Activated CD8-positive, alpha-beta T cell treated with anti-CD3 and anti-CD28 coated beads for 36 hours (primary cell): ENCODE measurements around the gene ABCC12. TPM values are rescaled to one million over a fixed set of nuclear protein-coding genes. Genes with fewer than 3 reads are reported as not detected.

Experiments used
- ATAC-seq: fragments of 200-7000 bp; cut with Tn5 transposase; one replicate; pipeline ENCODE4 v1.10.0; 2021; ENCODE audit warnings: mild to moderate bottlenecking, moderate library complexity
- CTCF ChIA-PET: fragments of 350-600 bp; sonication (Branson Sonifier 250); formaldehyde crosslinking; loops from one replicate; lab custom pipeline; 2021; ENCODE audit warnings: antibody characterized with exemption; lab: Charles Lee
- POLR2A ChIA-PET: fragments of 350-600 bp; sonication (Branson Sonifier 250); formaldehyde crosslinking; loops from one replicate; lab custom pipeline; 2021; ENCODE audit warnings: antibody characterized with exemption; lab: Charles Lee
- DNase-seq: peaks from one replicate; pipeline ENCODE4 v3.0.0-alpha.2; 2020
- H3K27ac Mint-ChIP-seq: one replicate; pipeline ENCODE4 v1.8.0; 2021; ENCODE audit warnings: mild to moderate bottlenecking, mixed read lengths
- H3K27me3 Mint-ChIP-seq: one replicate; pipeline ENCODE4 v1.8.0; 2021; ENCODE audit warnings: mixed read lengths
- H3K36me3 Mint-ChIP-seq: one replicate; pipeline ENCODE4 v1.8.0; 2021; ENCODE audit warnings: low read depth, mixed read lengths
- H3K4me1 Mint-ChIP-seq: one replicate; pipeline ENCODE4 v1.8.0; 2021; ENCODE audit warnings: low read depth, mixed read lengths
- H3K4me3 Mint-ChIP-seq: one replicate; pipeline ENCODE4 v1.8.0; 2021; ENCODE audit warnings: mild to moderate bottlenecking, moderate library complexity, mixed read lengths
- H3K9me3 Mint-ChIP-seq: one replicate; pipeline ENCODE4 v1.8.0; 2021; ENCODE audit warnings: mixed read lengths
- CTCF ChIP-seq: fragments of 200-600 bp; IDR thresholded peaks from one replicate; pipeline ENCODE4 v1.8.0; 2022; ENCODE audit warnings: antibody characterized with exemption, mild to moderate bottlenecking
- intact Hi-C: fragments of 100-400 bp; cut with micrococcal nuclease; formaldehyde crosslinking; loops from one replicate; pipeline ENCODE4 v1.10.0; 2022
- total RNA-seq, 2 experiments: library from RNA; stranded (reverse); gene quantifications; one replicate each; pipeline ENCODE4 v1.2.3, GENCODE V29; 2021

ABCC12 gene
- total RNA-seq, 2 experiments from 2014 or later, result not detected

- H3K9me3 Mint-ChIP-seq, result no peaks in the 10 kb centered on the region
Measured at GRCh38 chr16:48160575-48160974, 4.8 kb upstream of the ABCC12 start.

DNA sequence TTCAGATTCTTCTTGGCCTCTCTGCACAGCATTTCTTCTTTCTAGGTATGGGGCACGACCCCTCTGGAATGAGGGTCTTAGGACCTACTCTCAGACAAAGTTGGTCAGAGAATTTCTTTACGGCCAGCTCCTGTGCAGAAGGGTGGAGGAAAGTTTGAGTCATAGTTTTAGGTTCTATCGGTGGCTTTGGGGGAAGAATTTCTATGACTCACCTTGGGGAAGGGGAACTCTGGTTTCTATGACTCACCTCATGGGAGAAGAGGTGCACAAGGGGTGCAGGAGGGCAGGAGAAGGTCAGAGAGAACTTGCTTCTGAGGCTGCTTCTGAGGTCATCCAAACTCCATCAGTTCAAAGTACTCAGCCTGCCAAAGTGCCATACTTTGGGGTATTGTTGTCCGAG, 2.5 kb upstream of the ABCC12 start:
- H3K9me3 Mint-ChIP-seq, result no peaks in the 10 kb centered on the region
- H3K27me3 Mint-ChIP-seq, result peaks cover 28% of the 10 kb centered on the region
- H3K4me1 Mint-ChIP-seq, result peaks cover 28% of the 10 kb centered on the region
- no peak for TF ChIP-seq CTCF
- ChIA-PET CTCF (interaction anchor here (0.9 to 5.4 kb wide), 5 partner anchors 8 to 1211 kb away, joined by 3 to 47 read pairs (median 6); partner anchors contain the start of gene NETO2), POLR2A (interaction anchor here (1.2 kb wide), 1 partner anchor 698 kb away, joined by 4 read pairs; the partner anchor contains the start of genes ITFG1 and PHKB)
- no peaks in the 10 kb centered on the region for H3K36me3 Mint-ChIP-seq
- peak overlapping the region; percentile 50 for H3K4me3 Mint-ChIP-seq
- H3K27ac Mint-ChIP-seq, result peak overlapping the region; percentile 76
- intact Hi-C loops, result loop anchor here (10.0 kb wide), 1 partner anchor 1013 kb away; the partner anchor contains the start of gene NETO2
- peak; percentile 73 for DNase-seq
- peak; percentile 95 for ATAC-seq

More at GRCh38 chr16:48160575-48160974, 4.8 kb upstream of the ABCC12 start:
- TF ChIP-seq CTCF, result no peak
- ChIA-PET POLR2A (no interaction called here), CTCF (no interaction called here)
- Mint-ChIP-seq H3K4me3 (no peak overlapping the region), H3K27ac (no peak overlapping the region), H3K4me1 (peaks cover 28% of the 10 kb centered on the region), H3K27me3 (peaks cover 18% of the 10 kb centered on the region), H3K36me3 (no peaks in the 10 kb centered on the region)
- no peak for DNase-seq
- no peak for ATAC-seq
- intact Hi-C loops, result loop anchor here (10.0 kb wide), 2 partner anchors 1126 to 1216 kb away; no protein-coding TSS in a partner anchor

- ChIA-PET POLR2A (interaction anchor here (1.2 kb wide), 1 partner anchor 697 kb away, joined by 4 read pairs; the partner anchor contains the start of genes ITFG1 and PHKB), CTCF (interaction anchor here (0.7 to 5.4 kb wide), 8 partner anchors 9 to 1211 kb away, joined by 3 to 47 read pairs (median 6); partner anchors contain the start of gene NETO2)
- no peak overlapping the region for H3K4me3 Mint-ChIP-seq
- no peak for TF ChIP-seq CTCF
- H3K36me3 Mint-ChIP-seq, result no peaks in the 10 kb centered on the region
- H3K9me3 Mint-ChIP-seq, result no peaks in the 10 kb centered on the region
- DNase-seq (peak; percentile 16), ATAC-seq (peak; percentile 45)
- H3K27ac Mint-ChIP-seq, result peak overlapping the region; percentile 76
- H3K27me3 Mint-ChIP-seq, result peaks cover 25% of the 10 kb centered on the region
- H3K4me1 Mint-ChIP-seq, result peaks cover 28% of the 10 kb centered on the region
- intact Hi-C loops, result loop anchor here (10.0 kb wide), 1 partner anchor 1013 kb away; the partner anchor contains the start of gene NETO2
Measured at GRCh38 chr16:48157794-48158193, 2.0 kb upstream of the ABCC12 start.

GRCh38 chr16:48157302-48157701, 1.5 kb upstream of the ABCC12 start:
- no peak for TF ChIP-seq CTCF
- ChIA-PET CTCF (interaction anchor here (0.6 to 5.4 kb wide), 13 partner anchors 9 to 1210 kb away, joined by 3 to 47 read pairs (median 4); partner anchors contain the start of gene NETO2), POLR2A (interaction anchor here (1.2 kb wide), 1 partner anchor 697 kb away, joined by 4 read pairs; the partner anchor contains the start of genes ITFG1 and PHKB)
- no peak overlapping the region for H3K27ac Mint-ChIP-seq
- H3K4me1 Mint-ChIP-seq, result peaks cover 28% of the 10 kb centered on the region
- no peaks in the 10 kb centered on the region for H3K9me3 Mint-ChIP-seq
- no peak for DNase-seq
- peaks cover 25% of the 10 kb centered on the region for H3K27me3 Mint-ChIP-seq
- ATAC-seq, result no peak
- H3K36me3 Mint-ChIP-seq, result no peaks in the 10 kb centered on the region
- intact Hi-C loops, result loop anchor here (10.0 kb wide), 1 partner anchor 1013 kb away; the partner anchor contains the start of gene NETO2
- H3K4me3 Mint-ChIP-seq, result no peak overlapping the region

DNA sequence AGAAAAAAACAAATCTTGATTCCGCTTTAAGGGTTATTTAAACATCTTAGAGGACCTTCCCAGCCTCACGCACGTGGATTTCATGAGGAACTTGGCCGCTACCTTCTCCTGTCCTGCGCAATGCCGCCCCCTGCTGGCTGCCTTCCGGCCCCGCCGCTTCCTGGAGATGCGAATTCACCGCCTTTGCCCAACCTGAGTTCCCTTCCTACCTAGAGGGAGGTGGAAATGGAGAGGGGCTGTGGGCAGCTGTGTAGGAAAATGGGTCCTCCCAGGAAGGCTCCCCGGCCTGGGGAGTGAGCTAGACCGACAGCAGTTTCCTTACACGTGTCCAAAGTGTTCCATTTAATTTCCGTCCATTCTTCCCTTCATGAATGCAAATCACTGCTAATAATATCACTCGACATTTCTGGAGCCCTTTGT, 1.0 kb upstream of the ABCC12 start:
- DNase-seq (peak; percentile 89), ATAC-seq (no peak)
- Mint-ChIP-seq H3K9me3 (no peaks in the 10 kb centered on the region), H3K4me3 (no peak overlapping the region), H3K4me1 (peaks cover 28% of the 10 kb centered on the region), H3K36me3 (no peaks in the 10 kb centered on the region), H3K27ac (no peak overlapping the region), H3K27me3 (peaks cover 22% of the 10 kb centered on the region)
- peak; percentile 98 for TF ChIP-seq CTCF
- CTCF ChIA-PET, result interaction anchor here (0.6 to 5.4 kb wide), 13 partner anchors 10 to 1119 kb away, joined by 3 to 47 read pairs (median 4); partner anchors contain the start of gene NETO2
- POLR2A ChIA-PET, result interaction anchor here (0.6 to 0.7 kb wide), 2 partner anchors 13 to 539 kb away, joined by 3 to 4 read pairs; no protein-coding TSS in a partner anchor
- intact Hi-C loops, result loop anchor here (10.0 kb wide), 1 partner anchor 1012 kb away; the partner anchor contains the start of gene NETO2
